NCI-H748 (cell line): ENCODE data around the gene FIGNL2.
A peak's percentile ranks its signal among the peaks of the same experiment; 100 is the strongest.
"Not testable (repeated sequence)": the region's sequence is repeated elsewhere in the genome, so short reads cannot be mapped to it uniquely, and the experiment has no call there.

ENCODE experiments used
- DNase-seq: peaks from one replicate; lab custom pipeline; 2025; ENCODE audit not compliant: unreplicated experiment; lab: John Stamatoyannopoulos, UW

FIGNL2 gene

DNA sequence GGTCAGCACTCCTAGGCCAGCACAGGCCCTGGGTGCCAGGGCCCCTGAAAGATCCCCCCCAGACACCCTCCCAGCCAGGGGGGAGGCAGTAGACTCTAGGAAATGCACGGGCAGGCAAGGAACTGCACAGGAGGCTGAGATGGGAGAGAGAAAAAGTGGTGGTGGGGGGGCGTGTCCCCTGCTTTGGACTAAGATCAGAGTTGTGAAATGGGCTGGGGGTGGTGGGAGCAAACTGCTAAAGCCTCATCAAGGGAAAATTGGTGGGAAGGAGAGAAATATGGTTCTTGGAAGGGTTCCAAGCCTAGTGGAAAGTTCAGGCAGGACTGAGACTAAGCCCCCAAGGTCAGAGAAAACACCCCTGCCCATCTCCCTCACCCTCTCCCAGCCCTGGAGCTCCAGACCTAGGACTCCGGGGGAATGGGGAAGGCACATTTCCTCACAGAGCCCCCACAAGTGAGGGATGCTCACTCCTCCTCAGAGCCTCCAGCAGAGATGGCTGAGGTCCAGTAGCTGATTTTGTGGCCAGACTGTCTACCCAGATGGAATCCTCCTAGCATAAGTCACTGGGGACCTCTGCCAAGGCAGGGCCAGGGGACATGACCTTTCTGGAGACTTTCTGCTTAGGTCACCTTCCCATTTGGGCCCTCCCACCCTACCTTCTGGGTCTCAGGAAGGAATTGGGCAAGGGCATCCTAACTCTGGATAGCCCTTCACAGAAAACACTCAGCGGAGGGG lies 29.8 kb downstream of the FIGNL2 start:
- DNase-seq = no peak

DNA sequence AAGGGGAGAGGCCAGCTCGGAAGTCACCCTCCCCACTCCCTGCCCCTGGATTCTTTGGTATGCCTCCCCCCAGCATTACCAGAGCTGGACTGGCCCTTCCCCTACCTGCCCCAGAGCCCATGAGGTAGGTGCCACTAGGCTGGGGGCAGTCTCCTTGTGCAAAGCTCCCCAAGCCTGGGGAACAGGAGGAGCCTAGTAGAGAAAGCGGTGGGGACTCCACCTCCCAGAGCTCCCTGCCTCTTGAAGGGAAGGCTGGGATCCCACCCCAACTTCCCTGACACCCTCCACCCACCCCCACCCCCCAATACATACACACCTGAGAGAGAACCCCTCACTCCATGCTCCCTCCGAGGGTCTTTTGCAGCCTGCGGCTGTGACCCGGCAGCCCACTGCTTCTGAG lies 30.4 kb downstream of the FIGNL2 start:
- no peak for DNase-seq

DNA sequence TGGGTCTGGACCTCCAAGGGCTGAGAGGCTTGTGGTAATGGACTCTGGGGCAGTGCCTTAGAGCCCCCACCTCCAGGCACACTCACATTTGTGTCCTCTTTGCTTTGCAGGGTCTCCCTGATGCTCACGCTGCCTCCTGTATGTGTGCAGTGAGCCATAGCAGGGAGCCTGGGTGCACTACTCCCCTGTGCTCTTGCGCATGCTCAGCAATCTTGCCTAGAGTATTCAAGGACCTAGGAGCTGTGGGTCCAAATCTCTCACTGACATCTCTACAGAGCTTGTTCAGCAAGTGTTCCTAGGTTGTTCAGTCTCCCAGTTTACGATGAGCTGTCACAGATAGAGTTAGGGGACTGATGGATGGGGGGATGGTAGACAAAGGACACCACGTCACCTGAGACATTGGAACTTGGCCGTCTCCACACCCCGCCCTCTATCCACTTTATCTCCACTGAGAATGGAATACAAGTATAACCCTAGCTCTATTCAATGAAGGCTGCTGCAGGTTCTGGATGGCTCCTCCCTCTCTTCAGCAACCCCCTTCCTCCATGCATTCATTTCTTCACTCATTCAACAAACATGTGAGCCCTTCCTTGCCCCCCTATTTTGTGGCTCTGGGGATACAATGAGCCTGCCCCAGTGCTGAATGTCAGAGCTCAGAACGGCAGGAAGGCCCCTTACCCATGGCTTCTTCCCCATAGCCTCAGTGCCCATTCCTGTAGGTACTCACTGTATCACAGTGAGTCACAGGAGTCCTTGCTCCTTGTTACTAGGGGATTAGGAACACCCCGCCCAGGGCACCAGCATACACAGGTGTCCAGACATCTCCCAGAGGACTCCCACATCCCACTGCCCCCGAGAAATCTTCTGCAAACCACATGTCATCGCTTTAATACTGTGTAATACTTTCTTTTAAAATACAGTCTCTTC lies 31.2 kb downstream of the FIGNL2 start:
- no peak for DNase-seq

DNA sequence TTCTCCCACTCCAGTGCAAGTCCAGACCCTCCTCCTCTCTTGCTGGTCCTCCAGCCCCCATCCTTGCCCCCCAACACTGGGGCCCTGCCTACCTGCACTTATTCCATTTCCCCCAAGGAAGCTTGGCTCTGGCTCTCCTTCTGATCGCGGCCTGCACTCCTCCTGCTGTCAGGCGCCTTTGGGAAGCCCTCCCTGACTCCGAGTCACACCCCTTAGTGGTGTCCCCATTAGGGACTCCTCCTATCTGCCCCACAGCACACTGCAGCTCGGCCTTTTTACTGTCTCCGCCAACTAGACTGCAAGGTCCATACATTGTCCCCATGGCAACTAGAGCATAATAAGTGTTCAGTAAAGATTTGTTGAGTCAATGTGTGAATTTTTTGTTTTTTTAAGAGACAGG lies 32.9 kb downstream of the FIGNL2 start:
- no peak for DNase-seq

DNA sequence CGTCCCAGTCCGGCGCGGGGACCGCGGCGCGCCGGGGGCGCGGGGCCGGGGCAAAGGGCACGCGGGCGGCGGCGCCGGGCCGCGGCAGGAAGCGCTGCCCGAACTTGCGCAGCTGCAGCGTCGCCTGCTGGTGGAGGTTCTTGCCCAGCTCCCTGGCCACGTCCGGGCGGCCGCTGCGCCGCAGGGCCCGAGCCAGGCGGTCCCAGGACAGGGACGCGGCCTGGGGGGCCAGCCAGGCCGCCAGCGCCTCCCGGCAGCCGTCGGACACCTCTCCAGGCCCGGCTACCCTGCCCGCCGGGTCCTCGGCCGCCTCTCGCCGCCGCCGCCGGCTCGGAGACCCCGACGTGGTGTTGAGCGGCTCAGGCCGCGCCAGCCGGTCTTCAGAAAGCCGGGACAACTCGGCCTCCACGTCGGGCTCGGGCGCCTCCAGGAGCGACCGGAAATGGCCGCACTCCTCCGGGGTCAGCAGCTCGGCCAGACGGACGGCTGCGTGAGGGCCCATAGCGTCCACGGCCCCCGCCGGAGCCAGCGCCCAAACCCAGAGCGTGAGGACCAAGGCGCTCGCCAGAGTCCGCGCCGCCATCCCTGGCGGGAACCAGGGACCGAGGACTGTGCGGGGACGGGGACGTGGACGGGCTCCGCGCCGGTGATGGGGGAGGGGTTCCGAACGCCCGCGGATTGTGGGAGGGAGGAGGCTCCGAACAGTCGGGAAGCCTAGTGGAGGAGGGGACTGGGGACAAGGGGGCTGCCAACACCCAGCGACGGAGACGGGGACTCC lies 34.0 kb downstream of the FIGNL2 start:
- DNase-seq = peak; percentile 78

DNA sequence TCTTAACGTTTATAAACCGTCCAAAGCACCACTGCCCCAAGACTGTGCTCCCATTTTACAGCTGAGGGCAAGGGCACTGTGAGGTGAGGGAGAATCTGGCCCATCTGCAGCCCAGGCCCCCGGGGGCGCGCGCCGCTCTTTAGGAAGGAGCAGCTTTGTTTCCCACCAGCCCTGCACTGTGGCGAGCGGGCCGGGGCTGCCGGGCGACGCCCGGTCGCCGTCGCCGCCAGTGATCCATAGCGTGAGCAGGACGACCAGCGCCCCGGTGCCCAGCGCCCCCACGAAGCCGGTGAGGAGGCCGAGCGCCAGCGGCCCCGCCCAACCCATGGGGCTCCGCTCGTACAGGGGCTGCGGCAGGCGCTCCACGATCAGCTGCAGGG lies 34.6 kb downstream of the FIGNL2 start:
- no peak for DNase-seq

DNA sequence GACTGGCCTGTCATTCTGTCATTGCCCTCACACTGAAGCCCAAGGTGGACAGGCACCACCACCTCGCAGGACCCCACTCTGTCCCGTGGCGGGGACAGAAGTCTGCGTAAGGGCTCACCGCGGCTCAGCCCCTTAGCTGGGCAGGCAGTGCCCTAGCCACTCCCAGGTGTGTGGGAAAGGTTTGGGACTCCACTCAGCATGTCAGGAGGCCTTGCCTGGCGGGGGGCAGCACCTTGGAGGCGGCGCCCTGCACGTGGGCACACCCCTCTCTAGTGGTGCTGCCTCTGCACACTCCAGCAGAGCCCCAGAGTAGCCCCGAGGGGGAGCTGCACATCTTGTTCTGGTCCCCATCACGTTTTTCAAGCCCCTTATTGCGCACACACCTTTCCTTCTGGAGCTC lies 35.6 kb downstream of the FIGNL2 start:
- DNase-seq = no peak

DNA sequence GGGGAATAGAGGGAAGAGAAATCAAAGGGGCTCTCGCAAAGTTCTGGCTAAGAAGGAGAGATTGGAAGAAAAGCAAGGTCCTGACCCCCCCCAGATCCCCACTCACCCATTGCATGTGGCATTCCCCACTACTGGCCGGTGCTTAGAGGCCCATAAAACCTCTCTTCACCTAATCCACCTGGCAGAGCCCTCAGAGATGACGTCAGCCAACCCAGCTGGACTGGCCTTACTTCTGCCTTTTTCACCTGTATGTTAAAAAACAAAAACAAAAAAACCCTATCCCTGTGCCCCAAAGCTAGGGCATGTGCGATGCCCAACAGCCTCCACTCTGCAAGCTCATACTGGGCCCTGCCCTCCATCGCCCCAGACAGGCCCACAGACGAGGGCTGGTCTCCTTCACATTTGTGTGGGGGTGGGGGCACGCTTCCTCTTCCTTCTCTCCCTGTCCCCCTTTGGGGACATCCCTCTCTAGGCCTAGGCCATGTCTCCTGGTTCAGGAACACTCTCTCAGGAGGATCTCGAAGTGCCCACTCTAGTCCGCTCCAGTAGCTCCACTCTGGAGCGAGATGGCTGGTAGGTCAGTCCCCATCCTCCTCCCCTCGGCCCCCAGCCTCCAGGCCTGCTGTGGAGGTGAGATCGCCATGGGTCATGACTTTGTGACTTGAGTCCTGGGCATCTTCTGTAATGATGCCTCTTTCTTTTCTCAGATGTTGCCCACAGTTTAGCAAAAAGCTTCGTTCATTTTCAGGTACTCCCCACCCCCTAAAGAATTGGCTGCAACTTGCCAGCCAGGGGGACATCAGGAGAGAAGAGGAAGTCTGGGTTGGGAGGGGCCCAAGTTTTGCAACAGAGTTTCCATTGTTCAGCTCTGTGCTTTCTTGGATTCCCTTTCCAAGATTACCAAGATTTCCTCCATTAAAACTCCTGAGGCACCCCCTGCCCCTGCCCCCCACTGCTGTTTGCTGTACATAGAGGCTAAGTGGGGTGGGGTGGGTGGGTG lies 37.0 kb downstream of the FIGNL2 start:
- no peak for DNase-seq

DNA sequence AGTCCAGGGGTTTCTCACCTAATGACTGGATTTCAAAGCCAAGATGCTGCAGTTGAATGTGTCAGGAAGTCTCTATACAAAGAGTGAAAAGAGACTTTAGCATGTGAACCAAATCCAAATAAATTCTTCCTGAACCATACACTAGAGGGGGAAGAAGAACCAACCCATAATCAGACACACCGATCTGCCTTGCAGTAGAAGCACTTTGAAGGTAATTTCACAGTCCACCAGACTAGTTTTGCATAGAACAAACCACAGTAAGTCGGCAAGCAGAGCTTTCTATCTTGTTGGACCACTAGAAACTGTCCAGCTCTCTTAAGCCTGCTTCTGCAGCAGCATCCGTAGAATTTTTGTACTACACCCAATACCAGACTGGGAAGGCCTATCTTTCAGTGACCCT lies 39.3 kb downstream of the FIGNL2 start:
- DNase-seq = no peak

DNA sequence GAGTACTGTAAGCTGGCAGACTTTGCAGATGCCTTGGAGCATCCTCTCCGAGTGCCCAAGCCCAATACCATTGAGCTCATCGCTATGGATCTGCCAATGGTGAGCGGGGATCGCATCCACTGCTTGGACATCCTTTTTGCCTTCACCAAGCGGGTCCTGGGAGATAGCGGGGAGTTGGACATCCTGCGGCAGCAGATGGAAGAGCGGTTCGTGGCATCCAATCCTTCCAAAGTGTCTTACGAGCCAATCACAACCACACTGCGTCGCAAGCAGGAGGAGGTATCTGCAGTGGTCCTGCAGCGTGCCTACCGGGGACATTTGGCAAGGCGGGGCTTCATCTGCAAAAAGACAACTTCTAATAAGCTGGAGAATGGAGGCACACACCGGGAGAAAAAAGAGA lies 41.6 kb downstream of the FIGNL2 start:
- DNase-seq = no peak

DNA sequence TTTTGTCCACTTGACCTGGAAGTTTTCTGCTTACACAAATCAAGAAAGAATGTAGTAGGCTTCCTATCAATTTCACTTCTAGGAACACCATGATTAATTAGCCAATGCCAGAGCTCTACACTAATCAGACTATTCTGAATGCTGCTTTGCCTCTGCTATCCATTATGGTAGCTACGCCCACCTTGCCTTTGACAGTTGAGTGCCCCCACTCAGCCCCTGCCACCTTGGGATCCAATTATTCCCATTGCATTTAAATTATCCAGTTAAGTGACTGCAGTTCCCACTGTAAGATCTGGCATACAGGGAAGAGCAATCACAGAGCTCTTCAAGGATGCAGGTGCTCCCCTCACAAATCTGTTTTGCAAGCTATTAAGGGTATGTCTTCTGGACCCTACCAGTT lies 47.5 kb downstream of the FIGNL2 start:
- DNase-seq = no peak

DNA sequence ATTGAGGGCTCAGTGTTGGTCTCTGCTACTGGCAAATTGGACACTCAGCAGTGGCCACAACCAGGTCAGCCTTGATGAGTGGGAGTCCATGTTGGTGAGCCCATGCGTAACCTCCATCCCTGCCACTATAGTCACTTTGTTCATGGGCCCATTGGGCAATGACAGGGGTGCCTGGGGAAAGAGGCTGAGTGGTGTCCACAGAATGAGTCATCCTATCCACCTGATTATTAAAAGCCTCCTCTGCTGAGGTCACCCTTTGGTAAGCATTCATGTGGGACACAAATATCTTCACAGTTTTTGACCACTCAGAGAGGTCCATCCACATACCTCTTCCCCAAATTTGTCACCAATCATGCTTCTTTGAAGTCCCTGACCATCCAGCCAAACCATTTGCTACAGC lies 50.0 kb downstream of the FIGNL2 start:
- DNase-seq = no peak

DNA sequence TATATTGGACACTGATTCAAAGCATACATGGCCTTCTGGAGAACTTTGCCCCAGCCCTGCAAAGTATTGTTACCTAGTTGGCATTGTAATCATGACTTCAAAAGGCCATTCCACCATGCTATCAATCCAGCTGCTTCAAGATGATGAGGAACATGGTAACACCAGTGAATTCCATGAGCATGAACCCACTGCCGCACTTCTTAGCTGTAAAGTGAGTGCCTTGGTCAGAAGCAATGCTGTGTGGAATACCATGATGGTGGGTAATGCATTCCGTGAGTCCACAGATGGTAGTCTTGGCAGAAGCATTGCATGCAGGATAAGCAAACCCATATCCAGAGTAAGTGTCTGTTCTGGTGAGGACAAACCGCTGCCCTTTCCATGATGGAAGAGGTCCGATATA lies 50.5 kb downstream of the FIGNL2 start:
- DNase-seq = not testable (repeated sequence)

DNA sequence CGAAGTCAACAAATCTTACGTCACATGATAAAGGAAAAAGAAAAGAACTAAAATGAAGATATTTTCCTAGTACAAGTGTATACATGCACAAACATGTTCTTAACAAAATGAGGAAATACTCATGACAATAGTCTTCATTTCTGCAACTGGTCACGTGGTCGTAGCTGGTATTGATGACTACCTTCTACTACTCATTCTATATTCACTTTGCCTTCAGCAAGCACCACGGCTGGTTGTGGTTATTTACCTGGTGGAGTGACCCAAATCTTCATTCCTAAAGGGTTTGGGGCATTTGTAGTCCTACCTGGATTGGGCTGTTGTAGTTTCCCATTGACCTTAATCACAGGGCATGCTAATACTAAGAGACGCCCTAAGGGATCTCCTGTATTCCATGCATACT lies 51.2 kb downstream of the FIGNL2 start:
- DNase-seq = no peak

DNA sequence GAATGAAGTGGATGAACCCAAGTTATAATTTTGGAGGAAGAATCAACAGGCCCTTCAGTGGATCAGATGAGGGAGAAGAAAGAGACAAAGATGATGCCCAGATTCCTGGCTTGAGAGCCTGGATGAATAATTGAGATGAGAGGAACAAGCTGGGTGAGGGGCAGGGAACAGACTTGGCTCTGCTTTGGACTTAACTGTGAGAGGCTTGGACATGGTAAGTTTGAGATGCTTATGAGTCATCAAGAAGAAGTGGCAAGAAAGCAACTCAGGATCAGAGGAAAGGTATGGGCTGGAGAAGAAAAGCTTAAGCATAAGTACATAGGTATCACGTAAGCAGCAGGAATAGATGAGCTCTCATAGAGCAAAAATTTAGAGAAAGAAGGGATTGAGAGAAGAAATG lies 55.3 kb downstream of the FIGNL2 start:
- no peak for DNase-seq

DNA sequence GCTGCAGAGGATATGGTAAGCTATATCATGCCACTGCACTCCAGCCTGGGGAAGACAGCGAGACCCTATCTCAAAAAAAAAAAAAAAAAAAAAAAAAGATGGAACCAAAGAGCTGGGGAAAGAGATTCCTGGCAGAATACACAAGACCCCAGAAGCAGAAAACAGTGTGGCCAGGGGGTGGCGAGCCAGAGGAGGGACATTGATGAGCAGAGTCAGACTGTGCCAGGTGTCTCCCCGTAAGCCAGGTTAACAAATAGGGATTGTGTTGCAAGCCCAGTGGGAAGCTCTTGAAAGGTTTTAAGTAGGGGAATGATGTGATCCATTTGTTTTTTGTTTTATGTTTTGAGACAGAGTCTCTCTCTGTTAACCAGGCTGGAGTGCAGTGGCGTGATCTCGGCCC lies 56.1 kb downstream of the FIGNL2 start:
- no peak for DNase-seq

DNA sequence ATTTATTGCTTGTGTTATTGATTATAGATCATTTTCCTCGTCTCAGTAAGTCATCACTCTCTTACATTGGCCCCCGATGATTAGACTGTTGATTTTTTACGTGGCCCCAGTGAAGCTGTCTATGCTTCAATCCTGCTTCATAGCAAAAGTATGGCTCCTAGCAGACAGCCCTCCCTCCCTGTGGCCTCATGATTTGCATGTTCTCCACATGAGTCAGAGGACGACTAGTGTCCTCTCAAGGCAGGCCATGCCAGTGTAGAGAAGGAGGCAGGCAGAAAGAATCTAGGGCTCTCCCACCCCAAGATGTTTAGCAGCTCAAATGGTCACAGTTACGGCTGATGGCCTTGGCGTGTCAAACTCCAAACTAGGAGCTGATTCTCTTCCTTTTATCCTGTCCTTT lies 59.6 kb downstream of the FIGNL2 start:
- DNase-seq = no peak

DNA sequence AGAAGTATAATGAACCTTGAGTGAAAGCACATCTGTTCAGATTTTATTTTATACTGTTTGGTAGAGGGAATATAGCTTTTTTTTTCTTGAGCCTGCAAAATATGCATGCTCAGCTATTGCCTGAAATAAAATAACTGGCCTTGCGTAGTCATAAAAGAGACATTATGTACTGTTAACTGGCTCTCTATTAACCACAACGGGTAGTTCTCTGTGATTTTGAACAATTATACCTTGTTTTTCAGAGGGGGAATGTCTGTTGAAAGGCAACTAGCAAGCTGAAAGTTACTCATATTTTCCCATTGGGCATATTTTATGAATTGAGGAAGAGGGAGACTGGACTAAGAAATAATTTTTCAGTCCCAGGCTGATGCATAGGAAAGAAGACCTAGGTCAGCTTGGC lies 62.6 kb downstream of the FIGNL2 start:
- no peak for DNase-seq

DNA sequence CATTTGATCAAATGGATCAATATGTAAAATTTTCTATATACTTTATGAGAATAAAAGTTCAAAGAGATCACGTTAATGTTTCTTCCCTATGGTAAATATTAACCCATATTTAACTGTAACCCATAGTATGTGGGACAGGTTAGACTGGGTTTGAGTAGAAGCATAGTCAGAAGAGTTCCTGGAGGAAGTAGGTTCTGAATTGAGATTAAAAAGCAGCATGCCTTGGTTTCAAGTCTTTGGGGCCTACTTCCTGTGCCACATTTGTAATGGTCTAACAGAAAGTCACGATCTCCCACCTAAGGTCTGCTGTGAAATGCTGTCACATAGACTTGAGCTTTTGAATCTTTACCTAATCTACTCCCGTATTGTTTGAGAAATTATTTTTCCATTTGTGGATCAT lies 63.8 kb downstream of the FIGNL2 start:
- DNase-seq = no peak

DNA sequence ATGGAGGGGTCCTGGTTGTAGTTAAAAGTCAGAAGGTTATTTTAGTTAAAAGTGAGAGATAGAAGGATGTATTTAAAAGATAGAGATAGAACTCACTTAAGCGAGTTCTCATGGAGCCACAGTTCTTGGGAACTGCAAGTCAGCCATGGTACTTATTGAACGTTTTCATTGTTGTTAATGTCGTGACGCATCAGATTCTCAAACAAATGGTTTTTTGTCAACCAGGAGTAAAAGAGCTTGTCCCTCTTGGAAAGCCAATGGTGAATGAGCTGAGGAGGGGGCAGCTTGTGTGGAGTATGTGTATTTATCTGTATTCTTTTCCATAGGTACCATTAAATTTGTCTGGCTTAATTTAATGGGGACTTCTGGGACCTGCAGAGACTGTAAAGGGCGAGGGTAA lies 68.6 kb downstream of the FIGNL2 start:
- no peak for DNase-seq

DNA sequence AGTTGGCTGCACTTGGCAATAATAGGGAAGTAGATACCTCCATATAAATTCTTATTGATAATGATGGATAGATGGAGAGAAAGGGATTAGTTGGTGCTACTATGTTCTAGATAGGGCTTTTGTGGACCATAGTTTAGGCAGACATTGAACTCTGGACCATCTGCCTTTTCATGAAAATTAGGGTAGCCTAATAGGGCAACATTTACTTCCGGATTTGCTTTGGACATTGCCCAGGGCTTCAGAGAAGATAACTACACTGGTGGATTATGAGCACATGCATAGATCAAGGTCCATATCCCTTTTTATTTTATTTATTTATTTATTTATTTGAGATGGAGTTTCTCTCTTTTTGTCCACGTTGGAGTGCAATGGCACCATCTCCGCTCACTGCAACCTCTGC lies 70.5 kb downstream of the FIGNL2 start:
- no peak for DNase-seq
